GM23338 (cell line): ENCODE results near the gene DMD. TPM values are rescaled to one million over a fixed set of nuclear protein-coding genes. Genes with fewer than 3 reads are reported as not detected.

Experiments
- ATAC-seq: fragments of 200-7000 bp; cut with Tn5 transposase; 3 replicates; pipeline ENCODE4 v1.9.1; 2020
- DNase-seq: peaks from one replicate; pipeline ENCODE4 v3.0.0-alpha.2; 2015; ENCODE audit warnings: low spot score
- H2AFZ ChIP-seq: fragments of 200-600 bp; sonication (generic); 2 replicates; pipeline ENCODE4 v1.8.0; 2016; ENCODE audit warnings: antibody characterized with exemption, mild to moderate bottlenecking, moderate library complexity
- H3F3A ChIP-seq: fragments of 200-600 bp; sonication (generic); replicated peaks from 2 replicates; pipeline ENCODE4 v1.8.0; 2017; ENCODE audit warnings: antibody characterized with exemption, mixed run types, low read depth
- H3K27ac ChIP-seq: fragments of 200-600 bp; sonication (generic); 2 replicates; pipeline ENCODE4 v1.6.1; 2016; ENCODE audit warnings: low read depth
- H3K27me3 ChIP-seq: fragments of 200-600 bp; sonication (generic); 2 replicates; pipeline ENCODE4 v1.8.0; 2016; ENCODE audit warnings: mild to moderate bottlenecking, mixed run types, moderate library complexity; ENCODE audit not compliant: insufficient read depth
- H3K36me3 ChIP-seq: fragments of 200-600 bp; sonication (generic); 2 replicates; pipeline ENCODE4 v1.8.0; 2016; ENCODE audit warnings: mild to moderate bottlenecking; ENCODE audit not compliant: insufficient read depth
- H3K4me1 ChIP-seq: fragments of 200-600 bp; sonication (generic); 2 replicates; pipeline ENCODE4 v1.8.0; 2016; ENCODE audit warnings: mild to moderate bottlenecking, moderate library complexity; ENCODE audit not compliant: insufficient read depth
- H3K4me2 ChIP-seq: fragments of 200-600 bp; sonication (generic); 2 replicates; pipeline ENCODE4 v1.7.1; 2017; ENCODE audit warnings: mixed run types
- H3K4me3 ChIP-seq: fragments of 200-600 bp; sonication (generic); 2 replicates; pipeline ENCODE4 v1.6.1; 2016; ENCODE audit warnings: mixed run types
- H3K79me2 ChIP-seq: fragments of 200-600 bp; sonication (generic); replicated peaks from 2 replicates; pipeline ENCODE4 v1.8.0; 2017; ENCODE audit warnings: mild to moderate bottlenecking; ENCODE audit not compliant: insufficient read depth
- H3K9me2 ChIP-seq: fragments of 200-600 bp; sonication (generic); 2 replicates; pipeline ENCODE4 v1.8.0; 2017; ENCODE audit not compliant: insufficient read depth
- H4K20me1 ChIP-seq: fragments of 200-600 bp; sonication (generic); replicated peaks from 2 replicates; pipeline ENCODE4 v1.8.0; 2017; ENCODE audit warnings: mild to moderate bottlenecking; ENCODE audit not compliant: insufficient read depth
- H3K27ac Mint-ChIP-seq: 2 replicates; pipeline ENCODE4 v1.8.0; 2020; ENCODE audit warnings: inconsistent platforms, mild to moderate bottlenecking, moderate library complexity, mixed read lengths
- H3K27me3 Mint-ChIP-seq: 3 replicates; pipeline ENCODE4 v1.8.0; 2022; ENCODE audit warnings: low read depth, mild to moderate bottlenecking, moderate library complexity, mixed read lengths, inconsistent platforms; ENCODE audit not compliant: insufficient read depth, poor library complexity
- H3K36me3 Mint-ChIP-seq: 3 replicates; pipeline ENCODE4 v1.8.0; 2021; ENCODE audit warnings: low read depth, mild to moderate bottlenecking, inconsistent platforms, moderate library complexity, mixed read lengths
- H3K4me1 Mint-ChIP-seq: 3 replicates; pipeline ENCODE4 v1.8.0; 2020; ENCODE audit warnings: mild to moderate bottlenecking, inconsistent platforms, mixed read lengths
- H3K4me3 Mint-ChIP-seq: 3 replicates; pipeline ENCODE4 v1.8.0; 2021; ENCODE audit warnings: moderate library complexity, mild to moderate bottlenecking, inconsistent platforms, mixed read lengths
- H3K9me3 Mint-ChIP-seq: 3 replicates; pipeline ENCODE4 v1.8.0; 2020; ENCODE audit warnings: moderate library complexity, mild to moderate bottlenecking, inconsistent platforms, mixed read lengths
- CREB1 ChIP-seq: fragments of 250-450 bp; sonication (Bioruptor Pico); IDR thresholded peaks from 2 replicates; pipeline ENCODE4 v1.5.0; 2020; ENCODE audit warnings: low read depth, mild to moderate bottlenecking, moderate library complexity
- EZH2 ChIP-seq: fragments of 200-600 bp; sonication (generic); IDR thresholded peaks from one replicate; pipeline ENCODE4 v1.8.0; 2017; ENCODE audit warnings: antibody characterized with exemption, mild to moderate bottlenecking, low read depth; ENCODE audit not compliant: unreplicated experiment
- EZH2phosphoT487 ChIP-seq: fragments of 200-600 bp; sonication (generic); IDR thresholded peaks from one replicate; pipeline ENCODE4 v1.8.1; 2018; ENCODE audit warnings: antibody characterized with exemption; ENCODE audit not compliant: unreplicated experiment
- JUNB ChIP-seq: IDR thresholded peaks from one replicate; pipeline ENCODE4 v1.6.1; 2016; ENCODE audit warnings: antibody characterized with exemption; ENCODE audit not compliant: unreplicated experiment
- NANOG ChIP-seq: IDR thresholded peaks from 2 replicates; pipeline ENCODE4 v1.6.1; 2016; ENCODE audit warnings: antibody characterized with exemption, borderline replicate concordance
- STAT1 ChIP-seq: IDR thresholded peaks from one replicate; pipeline ENCODE4 v1.6.1; 2016; ENCODE audit warnings: antibody characterized with exemption; ENCODE audit not compliant: unreplicated experiment
- ZNF114 ChIP-seq: fragments of 250-450 bp; sonication (Bioruptor Pico); IDR thresholded peaks from 2 replicates; pipeline ENCODE4 v1.5.0; 2020; ENCODE audit warnings: mild to moderate bottlenecking, moderate library complexity
- ZNF331 ChIP-seq: fragments of 250-450 bp; sonication (Bioruptor Pico); IDR thresholded peaks from 2 replicates; pipeline ENCODE4 v1.5.0; 2020; ENCODE audit warnings: low read depth, mild to moderate bottlenecking, moderate library complexity
- polyA plus RNA-seq: library from polyadenylated mRNA; unstranded; fragments of >200 nt; fragmentation: Nextera tagmentation; extraction: Ambion mirVana; gene quantifications from 2 replicates; pipeline ENCODE4 v1.2.1, GENCODE V29; 2016
- total RNA-seq: library from RNA; depleted of rRNA; stranded (reverse); fragments of >200 nt; shearing (Covaris generic); gene quantifications from 2 replicates; pipeline ENCODE4 v1.2.3, GENCODE V29; 2014
- TF ChIP-seq, protein P1 (sequence below), 2 experiments: fragments of 200-600 bp in 1 of 2; sonication (generic) in 1 of 2; conservative IDR thresholded peaks; 2 replicates each; pipeline versions ENCODE4 v1.5.1 to v1.6.1; 2016 to 2017; ENCODE audit warnings: antibody characterized with exemption in 2 of 2, low read depth in 2 of 2, mild to moderate bottlenecking in 2 of 2, moderate library complexity in 1 of 2
- TF ChIP-seq, protein P2 (sequence below): IDR thresholded peaks from one replicate; pipeline ENCODE4 v1.6.1; 2018; ENCODE audit warnings: antibody characterized with exemption; ENCODE audit not compliant: unreplicated experiment
- TF ChIP-seq, protein P3 (sequence below): fragments of 250-450 bp; sonication (Bioruptor Pico); IDR thresholded peaks from 2 replicates; pipeline ENCODE4 v1.5.0; 2020; ENCODE audit warnings: mild to moderate bottlenecking, moderate library complexity

DMD gene
- total and polyA plus RNA-seq, 2 experiments from 2014 or later = 4.5 to 7.6 TPM

DNA sequence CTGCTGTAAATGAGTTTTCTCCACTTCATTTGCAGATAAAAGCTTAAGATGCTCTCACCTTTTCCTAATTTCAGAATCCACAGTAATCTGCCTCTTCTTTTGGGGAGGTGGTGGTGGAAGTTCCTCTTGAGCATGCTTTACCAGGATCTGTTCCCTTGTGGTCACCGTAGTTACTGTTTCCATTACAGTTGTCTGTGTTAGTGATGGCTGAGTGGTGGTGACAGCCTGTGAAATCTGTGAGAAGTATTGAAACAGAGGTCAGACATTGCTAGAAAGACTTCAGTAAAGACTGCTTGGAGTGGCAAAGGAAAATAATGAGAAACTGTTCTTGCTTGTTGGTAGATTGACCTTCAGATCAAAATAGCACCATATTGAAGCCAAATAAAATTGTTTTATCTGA lies 666.2 kb downstream of the DMD start:
- no peak overlapping the region for H3K27ac ChIP-seq
- Mint-ChIP-seq H3K27ac (no peak overlapping the region), H3K9me3 (no peaks in the 10 kb centered on the region), H3K36me3 (no peaks in the 10 kb centered on the region), H3K4me3 (no peak overlapping the region), H3K4me1 (peaks cover 3% of the 10 kb centered on the region; the same call in 1 of the 3 replicates), H3K27me3 (peaks cover 2% of the 10 kb centered on the region)
- H3K4me2 ChIP-seq = no peak overlapping the region
- H3F3A ChIP-seq = no peaks in the 10 kb centered on the region
- H3K4me3 ChIP-seq = no peak overlapping the region
- H3K36me3 ChIP-seq = no peaks in the 10 kb centered on the region
- no peak for TF ChIP-seq STAT1
- TF ChIP-seq, protein P1, sequence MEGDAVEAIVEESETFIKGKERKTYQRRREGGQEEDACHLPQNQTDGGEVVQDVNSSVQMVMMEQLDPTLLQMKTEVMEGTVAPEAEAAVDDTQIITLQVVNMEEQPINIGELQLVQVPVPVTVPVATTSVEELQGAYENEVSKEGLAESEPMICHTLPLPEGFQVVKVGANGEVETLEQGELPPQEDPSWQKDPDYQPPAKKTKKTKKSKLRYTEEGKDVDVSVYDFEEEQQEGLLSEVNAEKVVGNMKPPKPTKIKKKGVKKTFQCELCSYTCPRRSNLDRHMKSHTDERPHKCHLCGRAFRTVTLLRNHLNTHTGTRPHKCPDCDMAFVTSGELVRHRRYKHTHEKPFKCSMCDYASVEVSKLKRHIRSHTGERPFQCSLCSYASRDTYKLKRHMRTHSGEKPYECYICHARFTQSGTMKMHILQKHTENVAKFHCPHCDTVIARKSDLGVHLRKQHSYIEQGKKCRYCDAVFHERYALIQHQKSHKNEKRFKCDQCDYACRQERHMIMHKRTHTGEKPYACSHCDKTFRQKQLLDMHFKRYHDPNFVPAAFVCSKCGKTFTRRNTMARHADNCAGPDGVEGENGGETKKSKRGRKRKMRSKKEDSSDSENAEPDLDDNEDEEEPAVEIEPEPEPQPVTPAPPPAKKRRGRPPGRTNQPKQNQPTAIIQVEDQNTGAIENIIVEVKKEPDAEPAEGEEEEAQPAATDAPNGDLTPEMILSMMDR (conservative IDR thresholded peaks at IDR 0.05; ENCODE audit: low read depth in 2 of 2) = no peak
- no peak for TF ChIP-seq ZNF114 (CRISPR knock-in tag)
- TF ChIP-seq CREB1 (CRISPR knock-in tag) = no peak
- TF ChIP-seq, protein P2, sequence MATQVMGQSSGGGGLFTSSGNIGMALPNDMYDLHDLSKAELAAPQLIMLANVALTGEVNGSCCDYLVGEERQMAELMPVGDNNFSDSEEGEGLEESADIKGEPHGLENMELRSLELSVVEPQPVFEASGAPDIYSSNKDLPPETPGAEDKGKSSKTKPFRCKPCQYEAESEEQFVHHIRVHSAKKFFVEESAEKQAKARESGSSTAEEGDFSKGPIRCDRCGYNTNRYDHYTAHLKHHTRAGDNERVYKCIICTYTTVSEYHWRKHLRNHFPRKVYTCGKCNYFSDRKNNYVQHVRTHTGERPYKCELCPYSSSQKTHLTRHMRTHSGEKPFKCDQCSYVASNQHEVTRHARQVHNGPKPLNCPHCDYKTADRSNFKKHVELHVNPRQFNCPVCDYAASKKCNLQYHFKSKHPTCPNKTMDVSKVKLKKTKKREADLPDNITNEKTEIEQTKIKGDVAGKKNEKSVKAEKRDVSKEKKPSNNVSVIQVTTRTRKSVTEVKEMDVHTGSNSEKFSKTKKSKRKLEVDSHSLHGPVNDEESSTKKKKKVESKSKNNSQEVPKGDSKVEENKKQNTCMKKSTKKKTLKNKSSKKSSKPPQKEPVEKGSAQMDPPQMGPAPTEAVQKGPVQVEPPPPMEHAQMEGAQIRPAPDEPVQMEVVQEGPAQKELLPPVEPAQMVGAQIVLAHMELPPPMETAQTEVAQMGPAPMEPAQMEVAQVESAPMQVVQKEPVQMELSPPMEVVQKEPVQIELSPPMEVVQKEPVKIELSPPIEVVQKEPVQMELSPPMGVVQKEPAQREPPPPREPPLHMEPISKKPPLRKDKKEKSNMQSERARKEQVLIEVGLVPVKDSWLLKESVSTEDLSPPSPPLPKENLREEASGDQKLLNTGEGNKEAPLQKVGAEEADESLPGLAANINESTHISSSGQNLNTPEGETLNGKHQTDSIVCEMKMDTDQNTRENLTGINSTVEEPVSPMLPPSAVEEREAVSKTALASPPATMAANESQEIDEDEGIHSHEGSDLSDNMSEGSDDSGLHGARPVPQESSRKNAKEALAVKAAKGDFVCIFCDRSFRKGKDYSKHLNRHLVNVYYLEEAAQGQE = no peak
- no peaks in the 10 kb centered on the region for H3K79me2 ChIP-seq
- H4K20me1 ChIP-seq = no peaks in the 10 kb centered on the region
- no peak overlapping the region for H2AFZ ChIP-seq
- H3K9me2 ChIP-seq = no peaks in the 10 kb centered on the region
- H3K4me1 ChIP-seq = no peaks in the 10 kb centered on the region
- ATAC-seq = no peak
- no peak for DNase-seq
- no peaks in the 10 kb centered on the region for H3K27me3 ChIP-seq

DNA sequence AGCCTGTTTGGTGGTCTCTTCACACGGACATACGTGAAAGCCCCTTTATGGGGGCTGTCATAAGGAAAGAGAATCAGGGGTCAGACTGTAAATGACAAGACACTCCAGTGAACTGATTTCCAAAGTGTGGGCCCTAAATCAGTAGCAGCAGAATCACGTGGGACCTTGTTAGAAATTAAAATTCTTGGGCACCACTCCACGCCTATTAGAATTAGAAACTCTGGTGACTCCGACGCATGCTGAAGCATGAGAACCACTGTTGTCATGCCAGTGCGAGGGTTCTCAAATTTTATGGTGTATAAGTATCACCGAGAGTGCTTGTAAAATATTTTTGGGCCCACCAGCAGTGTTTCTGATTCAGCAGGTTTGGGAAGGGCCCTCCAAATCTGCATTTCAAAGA lies 672.8 kb downstream of the DMD start:
- Mint-ChIP-seq H3K4me3 (no peak overlapping the region), H3K27me3 (peaks cover 2% of the 10 kb centered on the region), H3K27ac (peak overlapping the region; percentile 92), H3K4me1 (peaks cover 31% of the 10 kb centered on the region), H3K36me3 (no peaks in the 10 kb centered on the region), H3K9me3 (no peaks in the 10 kb centered on the region)
- ATAC-seq (no peak), DNase-seq (no peak)
- Histone ChIP-seq H3K4me3 (no peak overlapping the region), H3K79me2 (no peaks in the 10 kb centered on the region), H4K20me1 (no peaks in the 10 kb centered on the region), H3K4me1 (peaks cover 13% of the 10 kb centered on the region), H3K27ac (no peak overlapping the region), H3K36me3 (no peaks in the 10 kb centered on the region), H3K27me3 (no peaks in the 10 kb centered on the region), H3K4me2 (0 out of 2 replicates have a peak overlapping the region, but pooled peaks have one; percentile 26), H3F3A (no peaks in the 10 kb centered on the region), H2AFZ (no peak overlapping the region), H3K9me2 (no peaks in the 10 kb centered on the region)
- TF ChIP-seq ZNF114 (CRISPR knock-in tag) (no peak), EZH2phosphoT487 (no peak), JUNB (no peak), NANOG (no peak), STAT1 (no peak), EZH2 (no peak), CREB1 (CRISPR knock-in tag) (no peak), ZNF331 (CRISPR knock-in tag) (no peak)
- TF ChIP-seq, protein P3, sequence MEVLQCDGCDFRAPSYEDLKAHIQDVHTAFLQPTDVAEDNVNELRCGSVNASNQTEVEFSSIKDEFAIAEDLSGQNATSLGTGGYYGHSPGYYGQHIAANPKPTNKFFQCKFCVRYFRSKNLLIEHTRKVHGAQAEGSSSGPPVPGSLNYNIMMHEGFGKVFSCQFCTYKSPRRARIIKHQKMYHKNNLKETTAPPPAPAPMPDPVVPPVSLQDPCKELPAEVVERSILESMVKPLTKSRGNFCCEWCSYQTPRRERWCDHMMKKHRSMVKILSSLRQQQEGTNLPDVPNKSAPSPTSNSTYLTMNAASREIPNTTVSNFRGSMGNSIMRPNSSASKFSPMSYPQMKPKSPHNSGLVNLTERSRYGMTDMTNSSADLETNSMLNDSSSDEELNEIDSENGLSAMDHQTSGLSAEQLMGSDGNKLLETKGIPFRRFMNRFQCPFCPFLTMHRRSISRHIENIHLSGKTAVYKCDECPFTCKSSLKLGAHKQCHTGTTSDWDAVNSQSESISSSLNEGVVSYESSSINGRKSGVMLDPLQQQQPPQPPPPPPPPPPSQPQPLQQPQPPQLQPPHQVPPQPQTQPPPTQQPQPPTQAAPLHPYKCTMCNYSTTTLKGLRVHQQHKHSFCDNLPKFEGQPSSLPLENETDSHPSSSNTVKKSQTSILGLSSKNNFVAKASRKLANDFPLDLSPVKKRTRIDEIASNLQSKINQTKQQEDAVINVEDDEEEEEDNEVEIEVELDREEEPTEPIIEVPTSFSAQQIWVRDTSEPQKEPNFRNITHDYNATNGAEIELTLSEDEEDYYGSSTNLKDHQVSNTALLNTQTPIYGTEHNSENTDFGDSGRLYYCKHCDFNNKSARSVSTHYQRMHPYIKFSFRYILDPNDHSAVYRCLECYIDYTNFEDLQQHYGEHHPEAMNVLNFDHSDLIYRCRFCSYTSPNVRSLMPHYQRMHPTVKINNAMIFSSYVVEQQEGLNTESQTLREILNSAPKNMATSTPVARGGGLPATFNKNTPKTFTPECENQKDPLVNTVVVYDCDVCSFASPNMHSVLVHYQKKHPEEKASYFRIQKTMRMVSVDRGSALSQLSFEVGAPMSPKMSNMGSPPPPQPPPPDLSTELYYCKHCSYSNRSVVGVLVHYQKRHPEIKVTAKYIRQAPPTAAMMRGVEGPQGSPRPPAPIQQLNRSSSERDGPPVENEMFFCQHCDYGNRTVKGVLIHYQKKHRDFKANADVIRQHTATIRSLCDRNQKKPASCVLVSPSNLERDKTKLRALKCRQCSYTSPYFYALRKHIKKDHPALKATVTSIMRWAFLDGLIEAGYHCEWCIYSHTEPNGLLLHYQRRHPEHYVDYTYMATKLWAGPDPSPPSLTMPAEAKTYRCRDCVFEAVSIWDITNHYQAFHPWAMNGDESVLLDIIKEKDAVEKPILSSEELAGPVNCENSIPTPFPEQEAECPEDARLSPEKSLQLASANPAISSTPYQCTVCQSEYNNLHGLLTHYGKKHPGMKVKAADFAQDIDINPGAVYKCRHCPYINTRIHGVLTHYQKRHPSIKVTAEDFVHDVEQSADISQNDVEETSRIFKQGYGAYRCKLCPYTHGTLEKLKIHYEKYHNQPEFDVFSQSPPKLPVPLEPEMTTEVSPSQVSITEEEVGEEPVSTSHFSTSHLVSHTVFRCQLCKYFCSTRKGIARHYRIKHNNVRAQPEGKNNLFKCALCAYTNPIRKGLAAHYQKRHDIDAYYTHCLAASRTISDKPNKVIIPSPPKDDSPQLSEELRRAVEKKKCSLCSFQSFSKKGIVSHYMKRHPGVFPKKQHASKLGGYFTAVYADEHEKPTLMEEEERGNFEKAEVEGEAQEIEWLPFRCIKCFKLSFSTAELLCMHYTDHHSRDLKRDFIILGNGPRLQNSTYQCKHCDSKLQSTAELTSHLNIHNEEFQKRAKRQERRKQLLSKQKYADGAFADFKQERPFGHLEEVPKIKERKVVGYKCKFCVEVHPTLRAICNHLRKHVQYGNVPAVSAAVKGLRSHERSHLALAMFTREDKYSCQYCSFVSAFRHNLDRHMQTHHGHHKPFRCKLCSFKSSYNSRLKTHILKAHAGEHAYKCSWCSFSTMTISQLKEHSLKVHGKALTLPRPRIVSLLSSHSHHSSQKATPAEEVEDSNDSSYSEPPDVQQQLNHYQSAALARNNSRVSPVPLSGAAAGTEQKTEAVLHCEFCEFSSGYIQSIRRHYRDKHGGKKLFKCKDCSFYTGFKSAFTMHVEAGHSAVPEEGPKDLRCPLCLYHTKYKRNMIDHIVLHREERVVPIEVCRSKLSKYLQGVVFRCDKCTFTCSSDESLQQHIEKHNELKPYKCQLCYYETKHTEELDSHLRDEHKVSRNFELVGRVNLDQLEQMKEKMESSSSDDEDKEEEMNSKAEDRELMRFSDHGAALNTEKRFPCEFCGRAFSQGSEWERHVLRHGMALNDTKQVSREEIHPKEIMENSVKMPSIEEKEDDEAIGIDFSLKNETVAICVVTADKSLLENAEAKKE (CRISPR knock-in tag) = no peak
